ENCODE results near the gene SARNP.

SARNP gene

GRCh38 chr12:55732288-55732687 lies 85.2 kb downstream of the SARNP start:
- no peak for TF ChIP-seq POLR2A (IDR thresholded peaks at IDR 0.05; ENCODE audit: low read depth, low read length)
- FAIRE-seq (no peak), DNase-seq (ENCODE audit: insufficient read length, low spot score) (no peak)

GRCh38 chr12:55729819-55730818 lies 87.4 kb downstream of the SARNP start:
- no peak for TF ChIP-seq POU2F2 (IDR thresholded peaks at IDR 0.05; ENCODE audit: low read depth, low read length)
- TF ChIP-seq POLR2AphosphoS5 (IDR thresholded peaks at IDR 0.05; ENCODE audit: low read depth, low read length) = no peak
- no peak for TF ChIP-seq POLR2A (IDR thresholded peaks at IDR 0.05; ENCODE audit: low read depth, low read length)
- TF ChIP-seq SPI1 (IDR thresholded peaks at IDR 0.05; ENCODE audit: low read depth, low read length) = no peak
- TF ChIP-seq TAF1 (IDR thresholded peaks at IDR 0.05; ENCODE audit: low read depth, low read length) = no peak
- TF ChIP-seq PAX5 (IDR thresholded peaks at IDR 0.05; ENCODE audit: insufficient read depth, low read length, severe bottlenecking) = no peak
- DNase-seq (ENCODE audit: insufficient read length, low spot score) (no peak), FAIRE-seq (no peak)

GRCh38 chr12:55728939-55729818 lies 88.3 kb downstream of the SARNP start, which contains the start of gene CD63:
TSS of gene CD63 (minus strand) at chr12:55729009. CDS start at chr12:55728341, 668 bp downstream.
- DNase-seq (ENCODE audit: insufficient read length, low spot score) (peak; percentile 94), FAIRE-seq (peak; percentile 78)
- 0 out of 2 replicates have a peak, but pooled peaks have one; percentile 38 for TF ChIP-seq POLR2A (IDR thresholded peaks at IDR 0.05; ENCODE audit: low read depth, low read length)
- peak; percentile 49; the same call in 1 of the 2 replicates for TF ChIP-seq POLR2AphosphoS5 (IDR thresholded peaks at IDR 0.05; ENCODE audit: low read depth, low read length)
- TF ChIP-seq POU2F2 (IDR thresholded peaks at IDR 0.05; ENCODE audit: low read depth, low read length) = peak; percentile 57; the same call in 1 of the 2 replicates
- TF ChIP-seq SPI1 (IDR thresholded peaks at IDR 0.05; ENCODE audit: low read depth, low read length) = no peak

- DNase-seq (ENCODE audit: insufficient read length, low spot score) (no peak), FAIRE-seq (no peak)
- TF ChIP-seq PAX5 (IDR thresholded peaks at IDR 0.05; ENCODE audit: insufficient read depth, low read length, severe bottlenecking) = no peak
- no peak for TF ChIP-seq POLR2A (IDR thresholded peaks at IDR 0.05; ENCODE audit: low read depth, low read length)
- no peak for TF ChIP-seq POLR2AphosphoS5 (IDR thresholded peaks at IDR 0.05; ENCODE audit: low read depth, low read length)
- no peak for TF ChIP-seq TAF1 (IDR thresholded peaks at IDR 0.05; ENCODE audit: low read depth, low read length)
- TF ChIP-seq SPI1 (IDR thresholded peaks at IDR 0.05; ENCODE audit: low read depth, low read length) = no peak
- no peak for TF ChIP-seq POU2F2 (IDR thresholded peaks at IDR 0.05; ENCODE audit: low read depth, low read length)
These were observed 89.2 kb downstream of the SARNP start for GRCh38 chr12:55728186-55728938.

- TF ChIP-seq PAX5 (IDR thresholded peaks at IDR 0.05; ENCODE audit: insufficient read depth, low read length, severe bottlenecking) (no peak), TAF1 (IDR thresholded peaks at IDR 0.05; ENCODE audit: low read depth, low read length) (no peak)
- FAIRE-seq (no peak), DNase-seq (ENCODE audit: insufficient read length, low spot score) (no peak)
These were observed 89.8 kb downstream of the SARNP start for GRCh38 chr12:55727643-55728185.

GRCh38 chr12:55726971-55727370 lies 90.6 kb downstream of the SARNP start:
- TF ChIP-seq TAF1 (IDR thresholded peaks at IDR 0.05; ENCODE audit: low read depth, low read length) (no peak), POLR2AphosphoS5 (IDR thresholded peaks at IDR 0.05; ENCODE audit: low read depth, low read length) (no peak), POU2F2 (IDR thresholded peaks at IDR 0.05; ENCODE audit: low read depth, low read length) (no peak), PAX5 (IDR thresholded peaks at IDR 0.05; ENCODE audit: insufficient read depth, low read length, severe bottlenecking) (no peak), POLR2A (IDR thresholded peaks at IDR 0.05; ENCODE audit: low read depth, low read length) (no peak), SPI1 (IDR thresholded peaks at IDR 0.05; ENCODE audit: low read depth, low read length) (no peak)
- DNase-seq (ENCODE audit: insufficient read length, low spot score) (no peak), FAIRE-seq (no peak)

- TF ChIP-seq POLR2AphosphoS5 (IDR thresholded peaks at IDR 0.05; ENCODE audit: low read depth, low read length) = 0 out of 2 replicates have a peak, but pooled peaks have one; percentile 13
- no peak for TF ChIP-seq SPI1 (IDR thresholded peaks at IDR 0.05; ENCODE audit: low read depth, low read length)
- DNase-seq (ENCODE audit: insufficient read length, low spot score) (no peak), FAIRE-seq (no peak)
These were observed 92.0 kb downstream of the SARNP start for GRCh38 chr12:55725556-55725955.

GRCh38 chr12:55724940-55725309 lies 92.6 kb downstream of the SARNP start:
- no peak for DNase-seq (ENCODE audit: insufficient read length, low spot score)
- FAIRE-seq = no peak
- TF ChIP-seq PAX5 (IDR thresholded peaks at IDR 0.05; ENCODE audit: insufficient read depth, low read length, severe bottlenecking) = no peak
- no peak for TF ChIP-seq POU2F2 (IDR thresholded peaks at IDR 0.05; ENCODE audit: low read depth, low read length)
- no peak for TF ChIP-seq TAF1 (IDR thresholded peaks at IDR 0.05; ENCODE audit: low read depth, low read length)
- no peak for TF ChIP-seq POLR2A (IDR thresholded peaks at IDR 0.05; ENCODE audit: low read depth, low read length)
- TF ChIP-seq SPI1 (IDR thresholded peaks at IDR 0.05; ENCODE audit: low read depth, low read length) = no peak
- TF ChIP-seq POLR2AphosphoS5 (IDR thresholded peaks at IDR 0.05; ENCODE audit: low read depth, low read length) = no peak
